Measurements from ENCODE around the gene MAP4K4.
A peak's percentile ranks its signal among the peaks of the same experiment; 100 is the strongest.
"Not testable (repeated sequence)": the region's sequence is repeated elsewhere in the genome, so short reads cannot be mapped to it uniquely, and the experiment has no call there.

The MAP4K4 gene

GRCh38 chr2:101745711-101746694 lies 48.5 kb downstream of the MAP4K4 start:
- Histone ChIP-seq H3K4me3 (ENCODE audit: low read length in 2 of 2) (no peak overlapping the region), H3K4me1 (ENCODE audit: control insufficient read depth, insufficient read depth, low read length) (peaks cover 26% of the 10 kb centered on the region), H3K27ac (ENCODE audit: low read length) (no peak overlapping the region), H3K27me3 (ENCODE audit: control insufficient read depth in 1 of 2, insufficient read depth in 2 of 2, low read length in 2 of 2) (no peaks in the 10 kb centered on the region), H3K9ac (ENCODE audit: low read length in 2 of 2) (no peak overlapping the region), H3K36me3 (ENCODE audit: control insufficient read depth in 2 of 2, insufficient read depth in 2 of 2, low read length in 2 of 2) (no peaks in the 10 kb centered on the region), H3K9me3 (ENCODE audit: control insufficient read depth in 2 of 2, low read length in 2 of 2) (no peaks in the 10 kb centered on the region)

DNA sequence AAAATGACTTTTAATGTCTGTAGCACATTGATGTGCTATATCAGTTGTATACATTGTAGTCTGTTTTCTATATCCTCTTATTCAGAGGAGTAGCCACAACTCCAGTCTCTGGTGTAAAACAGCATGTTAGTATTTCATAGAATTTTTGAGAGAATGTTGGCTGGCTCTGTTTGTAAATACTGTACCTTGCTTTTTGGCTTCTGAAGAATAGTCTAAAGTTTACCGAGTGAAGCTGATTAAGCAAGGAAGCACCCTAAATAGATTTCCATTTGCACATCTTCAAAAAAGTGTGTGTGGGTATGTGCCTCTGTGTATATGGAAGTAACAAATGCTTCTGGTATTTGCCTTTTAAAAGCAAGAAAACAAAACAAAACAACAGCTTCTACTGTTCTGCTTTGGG lies 50.5 kb downstream of the MAP4K4 start:
- Histone ChIP-seq H3K27ac (ENCODE audit: low read length) (no peak overlapping the region), H3K9me3 (ENCODE audit: control insufficient read depth in 2 of 2, low read length in 2 of 2) (no peaks in the 10 kb centered on the region), H3K9ac (ENCODE audit: low read length in 2 of 2) (no peak overlapping the region), H3K27me3 (ENCODE audit: control insufficient read depth in 1 of 2, insufficient read depth in 2 of 2, low read length in 2 of 2) (no peaks in the 10 kb centered on the region), H3K4me1 (ENCODE audit: control insufficient read depth, insufficient read depth, low read length) (peaks cover 25% of the 10 kb centered on the region), H3K4me3 (ENCODE audit: low read length in 2 of 2) (no peak overlapping the region), H3K36me3 (ENCODE audit: control insufficient read depth in 2 of 2, insufficient read depth in 2 of 2, low read length in 2 of 2) (no peaks in the 10 kb centered on the region)

GRCh38 chr2:101748462-101748861 lies 51.0 kb downstream of the MAP4K4 start:
- H3K4me3 ChIP-seq (ENCODE audit: low read length in 2 of 2); H3K27ac ChIP-seq (ENCODE audit: low read length); H3K27me3 ChIP-seq (ENCODE audit: control insufficient read depth in 1 of 2, insufficient read depth in 2 of 2, low read length in 2 of 2); H3K36me3 ChIP-seq (ENCODE audit: control insufficient read depth in 2 of 2, insufficient read depth in 2 of 2, low read length in 2 of 2); H3K9me3 ChIP-seq (ENCODE audit: control insufficient read depth in 2 of 2, low read length in 2 of 2); H3K9ac ChIP-seq (ENCODE audit: low read length in 2 of 2): not testable (repeated sequence)
- H3K4me1 ChIP-seq (ENCODE audit: control insufficient read depth, insufficient read depth, low read length), result peaks cover 26% of the 10 kb centered on the region

DNA sequence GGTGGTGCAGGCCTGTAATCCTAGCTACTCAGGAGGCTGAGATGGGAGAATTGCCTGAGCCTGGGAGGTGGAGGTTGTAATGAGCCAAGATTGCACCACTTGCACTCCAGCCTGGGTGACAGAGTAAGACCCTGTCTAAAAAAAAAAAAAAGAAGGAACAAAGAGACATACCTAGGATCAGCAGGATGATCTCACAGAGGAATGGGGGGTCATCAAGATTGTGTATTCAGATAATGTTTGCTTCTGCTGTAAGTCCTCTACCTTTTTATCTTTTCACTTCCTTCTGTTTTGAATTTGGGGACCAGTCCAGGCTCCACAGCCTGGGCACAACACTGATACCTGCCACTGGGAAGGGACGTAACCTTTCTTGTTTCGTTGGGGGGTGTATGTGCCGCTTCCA lies 53.2 kb downstream of the MAP4K4 start:
- no peaks in the 10 kb centered on the region for H3K27me3 ChIP-seq (ENCODE audit: control insufficient read depth in 1 of 2, insufficient read depth in 2 of 2, low read length in 2 of 2)
- no peaks in the 10 kb centered on the region for H3K36me3 ChIP-seq (ENCODE audit: control insufficient read depth in 2 of 2, insufficient read depth in 2 of 2, low read length in 2 of 2)
- H3K4me1 ChIP-seq (ENCODE audit: control insufficient read depth, insufficient read depth, low read length), result peaks cover 36% of the 10 kb centered on the region
- no peak overlapping the region for H3K27ac ChIP-seq (ENCODE audit: low read length)
- no peak overlapping the region for H3K9ac ChIP-seq (ENCODE audit: low read length in 2 of 2)
- H3K4me3 ChIP-seq (ENCODE audit: low read length in 2 of 2), result no peak overlapping the region
- H3K9me3 ChIP-seq (ENCODE audit: control insufficient read depth in 2 of 2, low read length in 2 of 2), result no peaks in the 10 kb centered on the region

- Histone ChIP-seq H3K9me3 (ENCODE audit: control insufficient read depth in 2 of 2, low read length in 2 of 2) (no peaks in the 10 kb centered on the region), H3K9ac (ENCODE audit: low read length in 2 of 2) (no peak overlapping the region), H3K4me1 (ENCODE audit: control insufficient read depth, insufficient read depth, low read length) (peaks cover 35% of the 10 kb centered on the region)
Observed at GRCh38 chr2:101751276-101751815, 53.8 kb downstream of the MAP4K4 start.

GRCh38 chr2:101751875-101752619 lies 54.5 kb downstream of the MAP4K4 start:
- Histone ChIP-seq H3K27ac (ENCODE audit: low read length) (no peak overlapping the region), H3K4me3 (ENCODE audit: low read length in 2 of 2) (peak overlapping the region; percentile 41 to 60), H3K27me3 (ENCODE audit: control insufficient read depth in 1 of 2, insufficient read depth in 2 of 2, low read length in 2 of 2) (no peaks in the 10 kb centered on the region), H3K9ac (ENCODE audit: low read length in 2 of 2) (no peak overlapping the region), H3K9me3 (ENCODE audit: control insufficient read depth in 2 of 2, low read length in 2 of 2) (no peaks in the 10 kb centered on the region), H3K4me1 (ENCODE audit: control insufficient read depth, insufficient read depth, low read length) (peaks cover 37% of the 10 kb centered on the region), H3K36me3 (ENCODE audit: control insufficient read depth in 2 of 2, insufficient read depth in 2 of 2, low read length in 2 of 2) (no peaks in the 10 kb centered on the region)

More at GRCh38 chr2:101751276-101751815, 53.8 kb downstream of the MAP4K4 start:
- Histone ChIP-seq H3K27ac (ENCODE audit: low read length) (peak overlapping the region; percentile 18), H3K27me3 (ENCODE audit: control insufficient read depth in 1 of 2, insufficient read depth in 2 of 2, low read length in 2 of 2) (no peaks in the 10 kb centered on the region), H3K4me3 (ENCODE audit: low read length in 2 of 2) (peak overlapping the region; percentile 41 to 60), H3K36me3 (ENCODE audit: control insufficient read depth in 2 of 2, insufficient read depth in 2 of 2, low read length in 2 of 2) (no peaks in the 10 kb centered on the region)

DNA sequence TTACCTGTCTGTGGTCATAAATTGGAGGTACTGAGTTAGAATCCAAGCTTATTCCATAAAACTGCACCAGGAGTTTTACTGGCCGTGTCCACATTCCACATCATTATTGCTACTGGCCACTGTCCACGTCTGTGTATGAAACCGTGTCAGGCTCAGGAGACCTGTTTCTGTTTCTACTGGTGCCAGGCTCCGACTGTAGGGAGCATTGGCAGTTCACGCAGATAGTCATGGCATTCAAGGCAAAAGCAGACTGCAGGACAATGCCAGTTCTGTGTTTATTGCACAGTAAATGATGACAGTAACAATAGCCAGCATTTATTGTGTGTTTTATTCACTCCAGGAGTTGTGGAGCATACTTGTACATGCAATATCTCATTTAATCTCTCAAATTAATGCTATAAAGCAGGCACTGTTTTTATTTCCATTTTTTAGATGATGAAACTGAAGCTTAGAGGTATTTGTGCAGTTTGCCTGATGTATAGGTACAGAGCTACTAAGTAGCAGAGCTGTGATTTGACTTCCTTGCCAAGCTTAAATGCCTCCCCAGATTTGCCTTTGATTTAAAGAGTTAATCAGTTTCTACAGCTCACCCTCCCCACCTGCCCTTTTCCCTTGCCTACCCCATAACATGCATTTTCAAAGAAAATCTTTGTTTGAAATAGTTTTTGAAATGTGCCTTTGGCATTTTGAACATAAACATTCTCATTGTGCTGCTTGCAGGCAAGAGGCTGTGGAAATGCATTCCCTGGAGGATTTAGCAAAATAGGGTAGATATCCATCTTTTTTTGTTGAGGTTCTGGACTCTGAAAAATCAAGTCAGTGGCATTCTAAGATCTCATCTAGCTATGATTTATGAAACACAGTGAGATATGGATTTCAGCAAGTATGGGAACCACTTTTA lies 55.5 kb downstream of the MAP4K4 start:
- Histone ChIP-seq H3K27ac (ENCODE audit: low read length) (peak overlapping the region; percentile 4), H3K27me3 (ENCODE audit: control insufficient read depth in 1 of 2, insufficient read depth in 2 of 2, low read length in 2 of 2) (no peaks in the 10 kb centered on the region), H3K4me1 (ENCODE audit: control insufficient read depth, insufficient read depth, low read length) (peaks cover 37% of the 10 kb centered on the region), H3K9me3 (ENCODE audit: control insufficient read depth in 2 of 2, low read length in 2 of 2) (no peaks in the 10 kb centered on the region), H3K9ac (ENCODE audit: low read length in 2 of 2) (peak overlapping the region in 1 of 2 donors; percentile 13), H3K36me3 (ENCODE audit: control insufficient read depth in 2 of 2, insufficient read depth in 2 of 2, low read length in 2 of 2) (no peaks in the 10 kb centered on the region), H3K4me3 (ENCODE audit: low read length in 2 of 2) (peak overlapping the region; percentile 29 to 55)

DNA sequence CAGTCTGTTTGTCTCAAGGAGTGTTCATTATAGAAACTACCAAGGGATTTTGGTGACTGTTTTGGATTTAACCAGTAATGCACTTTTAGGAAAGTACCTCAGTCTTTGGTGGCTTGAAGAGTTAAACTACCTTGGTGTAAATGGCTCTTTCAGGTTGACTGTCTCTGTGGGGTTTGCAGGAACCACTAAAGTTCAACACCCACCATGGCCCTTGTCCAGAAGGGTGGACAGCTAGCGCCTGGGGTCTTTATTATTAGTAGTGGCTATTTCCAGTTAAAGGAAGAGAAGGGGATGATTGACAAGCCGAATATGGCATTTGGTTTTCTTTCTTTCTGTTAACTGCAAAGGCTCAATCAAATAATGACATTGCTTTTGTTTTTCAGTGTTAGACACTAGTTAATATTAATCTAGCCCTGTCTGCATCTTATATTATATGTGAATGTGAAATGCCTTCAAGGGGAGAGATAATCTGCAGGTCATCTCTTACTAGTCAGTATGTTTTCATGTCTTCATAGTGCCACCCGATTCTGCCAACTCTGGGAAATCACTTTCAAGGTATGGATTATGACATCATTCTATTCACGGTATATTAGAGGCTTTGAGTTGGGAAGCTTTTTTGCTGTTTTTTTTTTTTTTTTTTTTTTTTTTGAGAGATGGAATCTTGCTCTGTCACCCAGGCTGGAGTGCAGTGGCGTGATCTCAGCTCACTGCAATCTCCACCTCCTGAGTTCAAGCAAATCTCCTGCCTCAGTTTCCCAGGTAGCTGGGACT lies 56.4 kb downstream of the MAP4K4 start:
- no peak overlapping the region for H3K9ac ChIP-seq (ENCODE audit: low read length in 2 of 2)
- H3K27me3 ChIP-seq (ENCODE audit: control insufficient read depth in 1 of 2, insufficient read depth in 2 of 2, low read length in 2 of 2), result no peaks in the 10 kb centered on the region
- no peaks in the 10 kb centered on the region for H3K9me3 ChIP-seq (ENCODE audit: control insufficient read depth in 2 of 2, low read length in 2 of 2)
- no peak overlapping the region for H3K4me3 ChIP-seq (ENCODE audit: low read length in 2 of 2)
- peaks cover 37% of the 10 kb centered on the region for H3K4me1 ChIP-seq (ENCODE audit: control insufficient read depth, insufficient read depth, low read length)
- H3K36me3 ChIP-seq (ENCODE audit: control insufficient read depth in 2 of 2, insufficient read depth in 2 of 2, low read length in 2 of 2), result no peaks in the 10 kb centered on the region
- H3K27ac ChIP-seq (ENCODE audit: low read length), result no peak overlapping the region

- Histone ChIP-seq H3K9ac (ENCODE audit: low read length in 2 of 2) (no peak overlapping the region), H3K4me1 (ENCODE audit: control insufficient read depth, insufficient read depth, low read length) (peaks cover 37% of the 10 kb centered on the region), H3K9me3 (ENCODE audit: control insufficient read depth in 2 of 2, low read length in 2 of 2) (no peaks in the 10 kb centered on the region), H3K27ac (ENCODE audit: low read length) (no peak overlapping the region), H3K36me3 (ENCODE audit: control insufficient read depth in 2 of 2, insufficient read depth in 2 of 2, low read length in 2 of 2) (no peaks in the 10 kb centered on the region), H3K27me3 (ENCODE audit: control insufficient read depth in 1 of 2, insufficient read depth in 2 of 2, low read length in 2 of 2) (no peaks in the 10 kb centered on the region), H3K4me3 (ENCODE audit: low read length in 2 of 2) (peak overlapping the region in 1 of 2 donors; percentile 44)
Observed at GRCh38 chr2:101754618-101755017, 57.1 kb downstream of the MAP4K4 start.

Measured in stomach smooth muscle (tissue), 2 donors.